ENCODE measurements around the gene ARHGAP8. TPM values are rescaled to one million over a fixed set of nuclear protein-coding genes. Genes with fewer than 3 reads are reported as not detected.
"Not testable (repeated sequence)": the region's sequence is repeated elsewhere in the genome, so short reads cannot be mapped to it uniquely, and the experiment has no call there.

Gene ARHGAP8
- total RNA-seq, 1 donor from 2014 or later = 8.2 TPM

DNA sequence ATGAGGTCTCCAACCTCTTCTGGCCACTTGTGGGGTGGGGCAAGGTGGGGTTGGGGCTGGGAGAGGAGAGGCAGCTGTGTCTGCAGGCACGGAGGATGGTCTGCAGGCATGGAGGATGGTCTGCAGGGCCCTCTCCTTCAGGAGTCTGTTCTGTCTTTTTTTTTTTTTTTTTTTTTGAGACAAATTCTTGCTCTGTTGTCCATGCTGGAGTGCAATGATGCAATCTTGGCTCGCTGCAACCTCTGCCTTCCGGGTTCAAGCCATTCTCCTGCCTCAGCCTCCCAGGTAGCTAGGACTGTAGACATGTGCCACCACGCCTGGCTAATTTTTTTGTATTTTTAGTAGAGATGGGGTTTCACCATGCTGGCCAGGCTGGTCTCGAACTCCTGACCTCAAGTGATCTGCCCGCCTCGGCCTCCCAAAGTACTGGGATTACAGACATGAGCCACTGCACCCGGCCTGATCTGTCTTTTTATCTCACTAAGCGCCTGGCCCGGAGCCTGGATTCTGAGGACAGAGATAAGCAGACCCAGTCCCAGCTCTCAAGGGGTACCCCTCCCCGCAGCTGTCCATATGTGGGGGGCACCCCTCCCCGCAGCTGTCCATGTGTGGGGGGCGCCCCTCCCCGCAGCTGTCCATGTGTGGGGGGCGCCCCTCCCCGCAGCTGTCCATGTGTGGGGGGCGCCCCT lies 47.7 kb downstream of the ARHGAP8 start:
- not testable (repeated sequence) for DNase-seq (ENCODE audit: low spot score)

DNA sequence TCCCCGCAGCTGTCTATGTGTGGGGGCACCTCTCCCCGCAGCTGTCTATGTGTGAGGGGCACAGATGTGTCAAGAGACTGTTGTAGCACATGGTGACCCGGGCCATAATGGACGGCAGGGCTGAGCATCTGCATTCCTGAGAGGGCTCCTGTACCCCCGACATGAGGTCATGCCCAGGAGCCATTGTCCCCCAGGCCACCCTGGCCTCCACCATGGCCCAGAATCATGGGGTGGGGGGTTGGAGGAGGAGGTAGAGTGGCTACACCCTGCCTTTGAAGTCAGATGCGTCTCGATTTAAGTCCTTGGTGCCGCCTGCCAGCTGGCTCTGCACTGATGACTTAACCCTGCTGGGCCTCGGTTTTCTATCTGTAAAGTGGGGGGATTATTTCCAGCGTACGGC lies 49.1 kb downstream of the ARHGAP8 start:
- DNase-seq (ENCODE audit: low spot score) = no peak

DNA sequence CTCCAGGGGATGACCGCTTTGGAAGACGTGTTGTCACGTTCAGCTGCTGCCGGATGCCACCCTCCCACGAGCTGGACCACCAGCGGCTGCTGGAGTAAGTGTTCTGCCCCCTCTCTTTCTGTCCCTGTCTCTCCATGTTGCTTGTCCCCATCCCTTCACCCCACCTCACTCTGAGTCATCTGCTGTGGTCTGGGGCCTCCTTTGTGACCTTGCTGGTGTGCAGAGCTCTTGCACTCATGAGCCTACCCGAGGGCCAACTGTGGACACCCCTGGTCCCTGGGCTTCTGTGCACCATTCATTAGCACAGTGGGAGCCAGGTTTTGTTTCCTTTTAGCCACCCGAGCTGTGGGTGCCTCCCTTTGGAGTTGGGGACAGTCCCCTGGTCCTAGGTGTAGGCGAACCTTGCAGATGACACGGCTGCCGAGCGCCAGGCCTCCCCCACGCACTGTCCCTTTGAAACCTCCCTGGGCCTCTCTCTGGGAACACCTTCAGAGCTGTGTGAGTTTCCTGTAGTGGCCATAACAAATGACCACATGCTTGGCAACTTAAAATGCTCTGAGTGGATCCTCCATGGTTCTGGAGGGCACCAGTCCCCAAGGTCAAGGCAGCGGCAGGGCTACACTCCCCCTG lies 49.8 kb downstream of the ARHGAP8 start:
- no peak for DNase-seq (ENCODE audit: low spot score)

DNA sequence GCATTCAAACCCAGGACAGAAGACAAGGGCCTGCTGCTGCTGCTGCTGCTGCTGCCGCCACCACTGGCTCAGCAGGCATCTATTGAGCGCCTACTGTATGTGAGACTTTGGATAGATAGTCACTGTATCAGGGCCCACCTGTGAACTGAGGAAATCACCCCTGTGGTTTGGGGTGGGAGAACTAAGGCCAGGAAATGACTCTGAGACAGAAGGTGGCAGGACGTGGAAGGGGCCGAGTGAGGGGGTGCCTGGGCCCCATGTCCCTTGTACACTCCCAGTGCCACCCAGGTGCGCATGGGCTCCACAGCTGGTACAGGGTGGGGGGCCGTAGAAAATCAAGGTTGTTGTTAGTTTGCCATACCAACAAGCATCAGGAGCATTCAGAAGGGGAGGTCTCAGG lies 50.6 kb downstream of the ARHGAP8 start:
- no peak for DNase-seq (ENCODE audit: low spot score)

DNA sequence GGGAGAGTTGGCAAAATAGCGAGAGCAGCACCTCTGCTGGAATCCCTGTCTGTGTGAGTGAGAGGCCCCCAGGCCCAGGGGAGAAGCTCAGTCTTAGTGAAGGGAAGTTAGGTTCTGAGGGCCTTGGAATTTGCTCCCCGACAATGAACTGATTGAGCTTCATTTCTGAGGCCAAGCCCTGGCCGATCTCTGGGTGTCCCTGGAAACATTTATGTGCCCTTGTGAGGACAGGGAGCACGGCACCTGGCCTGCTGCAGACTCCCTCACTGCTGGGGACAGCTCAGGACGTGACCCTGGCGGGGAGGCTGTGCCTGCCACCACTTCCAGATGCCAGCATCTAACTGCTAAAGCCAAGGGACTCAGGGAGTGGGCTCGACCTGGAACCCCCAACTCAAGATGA lies 52.0 kb downstream of the ARHGAP8 start:
- no peak for DNase-seq (ENCODE audit: low spot score)

DNA sequence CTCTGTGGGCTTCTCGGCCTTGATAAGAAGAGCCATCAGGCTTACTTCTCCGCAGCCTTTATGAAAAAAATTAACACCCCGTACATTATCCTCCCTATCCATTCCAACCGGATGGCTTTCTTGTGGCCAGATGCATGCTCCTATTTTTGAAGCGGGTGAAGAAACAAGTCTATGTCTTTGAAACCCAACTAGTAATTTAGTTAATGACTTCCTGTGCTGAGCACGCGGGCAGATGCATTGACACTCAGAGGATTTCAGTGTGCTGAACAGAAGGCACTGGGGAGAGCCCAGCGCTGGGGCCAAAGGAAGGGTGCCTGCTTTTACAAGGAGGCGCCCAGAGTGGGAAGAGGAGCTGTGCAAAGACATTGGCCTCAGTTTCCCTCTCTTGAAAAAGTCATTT lies 53.3 kb downstream of the ARHGAP8 start:
- DNase-seq (ENCODE audit: low spot score) = no peak

DNA sequence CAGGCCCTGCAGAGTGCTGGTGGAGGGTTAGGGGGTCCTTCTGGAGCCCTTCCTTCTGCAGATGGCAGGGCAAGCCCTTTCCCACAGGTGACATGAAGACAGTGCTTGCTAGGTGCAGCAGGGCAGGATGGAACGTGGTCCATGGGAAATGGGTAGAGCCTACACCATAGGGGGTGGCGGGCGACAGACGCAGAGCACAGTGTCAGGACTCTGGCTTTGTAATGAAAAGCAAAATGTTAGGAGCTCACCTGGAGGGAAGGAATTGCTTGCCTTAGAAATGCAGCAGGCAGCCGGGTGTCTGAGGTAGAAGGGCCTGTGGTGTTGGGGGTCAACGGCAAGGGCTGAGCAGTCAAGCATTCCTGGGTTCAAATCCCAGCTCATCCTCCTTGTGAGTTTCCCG lies 54.9 kb downstream of the ARHGAP8 start:
- no peak for DNase-seq (ENCODE audit: low spot score)

DNA sequence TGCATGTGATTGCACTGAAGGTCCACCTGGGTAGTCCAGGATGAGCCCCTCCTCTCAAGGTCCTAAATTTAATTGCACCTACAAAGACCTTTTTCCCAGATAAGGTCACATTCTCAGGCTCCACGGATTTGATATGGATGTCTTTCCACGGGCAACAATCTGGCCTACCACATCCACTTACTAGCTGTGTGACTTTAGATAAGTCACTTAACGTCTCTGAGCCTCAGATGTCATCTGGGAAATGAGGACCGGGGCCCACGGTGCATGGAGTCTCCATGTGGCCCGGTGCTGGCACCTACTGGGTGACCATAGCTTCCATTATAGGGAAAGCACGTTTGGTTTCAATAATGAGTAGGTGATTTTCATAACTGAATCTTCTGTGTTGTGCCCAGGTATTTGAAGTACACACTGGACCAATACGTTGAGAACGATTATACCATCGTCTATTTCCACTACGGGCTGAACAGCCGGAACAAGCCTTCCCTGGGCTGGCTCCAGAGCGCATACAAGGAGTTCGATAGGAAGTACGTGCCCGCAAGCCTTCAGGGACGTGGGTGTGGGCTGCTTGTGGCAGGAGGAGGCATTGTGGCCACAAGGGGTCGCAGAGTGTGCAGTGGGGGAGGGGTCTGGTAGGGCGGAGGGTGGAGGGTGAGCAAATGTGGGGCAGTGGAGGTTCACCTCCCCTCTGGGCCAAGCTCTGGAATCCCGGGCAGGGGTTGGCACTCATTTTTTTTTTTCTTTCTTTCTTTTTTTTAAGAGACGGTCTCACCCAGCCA lies 55.7 kb downstream of the ARHGAP8 start:
- no peak for DNase-seq (ENCODE audit: low spot score)

DNA sequence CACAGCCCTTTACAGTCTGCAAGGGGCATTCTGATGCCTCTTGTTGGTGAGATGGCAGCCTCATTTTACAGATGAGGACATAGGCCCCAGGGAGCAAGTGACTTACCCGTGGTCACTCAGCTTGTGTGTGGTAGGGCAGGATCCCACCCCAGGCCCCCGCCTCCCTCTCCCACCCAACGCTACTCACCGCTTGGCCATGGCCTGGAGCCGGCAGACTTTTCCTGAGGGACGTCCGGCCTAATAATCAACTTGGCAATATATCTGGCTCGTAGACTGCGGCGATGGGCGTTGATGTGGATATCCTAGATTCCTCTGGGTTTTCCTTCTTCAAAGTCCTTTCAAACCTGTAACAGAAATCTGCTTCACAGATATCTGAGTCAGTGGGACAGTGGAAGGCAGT lies 57.1 kb downstream of the ARHGAP8 start:
- no peak for DNase-seq (ENCODE audit: low spot score)

- DNase-seq (ENCODE audit: low spot score) = no peak
These were observed 58.8 kb downstream of the ARHGAP8 start for GRCh38 chr22:44811141-44811540.

GRCh38 chr22:44813416-44813815 lies 61.0 kb downstream of the ARHGAP8 start:
- no peak for DNase-seq (ENCODE audit: low spot score)

- DNase-seq (ENCODE audit: low spot score) = no peak
These were observed 62.1 kb downstream of the ARHGAP8 start for GRCh38 chr22:44814266-44815098.

DNA sequence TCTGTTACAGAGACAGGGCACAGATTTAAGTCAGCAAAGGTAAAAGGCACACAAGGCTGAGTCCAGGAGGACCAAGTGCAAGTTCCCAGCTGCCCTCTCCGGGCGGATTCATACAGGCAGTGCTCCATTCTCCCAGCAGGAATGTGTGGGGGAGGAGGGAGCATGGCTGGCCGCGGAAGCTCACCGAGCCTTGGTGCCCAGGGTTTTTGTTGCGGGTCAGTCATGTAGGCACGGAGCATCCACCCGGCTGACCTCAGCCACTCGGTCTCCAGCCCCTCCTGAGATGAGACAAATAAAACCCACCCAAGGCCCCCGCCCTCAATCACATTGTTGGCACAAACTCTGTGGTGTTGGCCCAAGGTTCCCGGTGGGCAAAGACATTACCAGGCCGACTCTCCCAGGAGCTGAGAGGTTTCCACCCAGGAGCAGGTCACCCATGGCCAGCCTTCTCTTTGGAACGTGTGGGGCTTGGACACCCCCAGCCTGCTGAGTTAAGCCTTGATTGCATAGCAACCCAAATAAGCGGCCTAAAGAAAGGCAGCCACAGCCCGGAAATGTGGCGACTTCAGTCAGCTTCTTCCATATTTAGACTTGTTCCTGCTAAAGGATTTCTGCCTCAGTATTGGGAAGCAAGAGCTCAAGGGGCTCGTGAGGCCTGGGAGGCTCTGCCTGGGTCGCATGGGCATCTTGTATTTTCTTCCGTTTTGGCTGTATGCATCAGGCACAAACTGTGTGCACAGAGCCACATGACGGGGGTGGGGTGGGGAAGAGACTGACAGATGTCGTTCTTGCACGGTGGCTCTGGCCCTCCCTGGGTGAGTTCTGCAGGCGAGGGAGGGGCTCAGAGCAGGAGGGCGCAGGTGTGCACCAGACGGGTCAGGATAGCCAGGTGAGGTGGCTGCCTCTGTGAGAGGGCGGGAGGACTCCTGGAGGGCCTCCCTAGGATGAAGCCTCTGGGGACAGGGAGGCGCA lies 63.0 kb downstream of the ARHGAP8 start:
- DNase-seq (ENCODE audit: low spot score) = no peak

DNA sequence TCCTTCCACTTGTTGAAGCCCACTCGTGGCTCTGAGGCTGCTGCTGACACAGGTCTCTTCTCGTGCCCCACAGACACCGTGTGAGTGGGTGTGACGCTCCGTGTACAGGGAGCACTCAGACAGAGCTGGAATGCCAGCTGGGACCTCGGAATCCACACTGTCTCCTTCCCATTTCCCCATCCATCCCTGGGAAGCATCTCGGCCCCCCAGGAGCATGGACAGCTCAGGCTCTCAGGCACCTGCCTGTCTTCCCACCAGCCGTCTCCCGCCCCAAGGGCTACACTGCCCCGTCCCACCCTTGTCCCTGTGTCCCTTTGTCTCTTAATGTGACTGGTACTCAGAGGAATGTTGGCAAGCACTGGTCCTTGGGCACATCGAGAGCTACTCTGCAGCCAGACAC lies 63.8 kb downstream of the ARHGAP8 start:
- DNase-seq (ENCODE audit: low spot score) = no peak

DNA sequence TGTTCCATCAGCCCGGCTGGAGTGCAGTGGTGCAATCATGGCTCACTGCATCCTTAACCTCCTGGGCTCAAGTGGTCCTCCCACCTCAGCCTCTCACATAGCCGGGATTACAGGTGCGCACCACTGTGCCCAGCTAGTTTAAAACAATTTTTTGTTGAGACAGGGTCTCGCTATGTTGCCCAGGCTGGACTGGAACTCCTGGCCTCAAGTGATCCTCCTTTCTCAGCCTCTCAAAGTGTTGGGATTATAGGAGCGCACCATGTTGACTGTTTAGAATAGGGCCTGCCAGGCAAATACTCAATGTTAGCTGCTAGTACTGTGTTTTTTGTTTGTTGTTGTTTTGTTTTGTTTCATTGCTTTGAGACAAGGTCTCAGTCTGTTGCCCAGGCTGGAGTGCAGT lies 66.4 kb downstream of the ARHGAP8 start:
- no peak for DNase-seq (ENCODE audit: low spot score)

GRCh38 chr22:44819966-44820631 lies 67.7 kb downstream of the ARHGAP8 start:
- DNase-seq (ENCODE audit: low spot score) = no peak

GRCh38 chr22:44821741-44822475 lies 69.5 kb downstream of the ARHGAP8 start:
- no peak for DNase-seq (ENCODE audit: low spot score)

DNA sequence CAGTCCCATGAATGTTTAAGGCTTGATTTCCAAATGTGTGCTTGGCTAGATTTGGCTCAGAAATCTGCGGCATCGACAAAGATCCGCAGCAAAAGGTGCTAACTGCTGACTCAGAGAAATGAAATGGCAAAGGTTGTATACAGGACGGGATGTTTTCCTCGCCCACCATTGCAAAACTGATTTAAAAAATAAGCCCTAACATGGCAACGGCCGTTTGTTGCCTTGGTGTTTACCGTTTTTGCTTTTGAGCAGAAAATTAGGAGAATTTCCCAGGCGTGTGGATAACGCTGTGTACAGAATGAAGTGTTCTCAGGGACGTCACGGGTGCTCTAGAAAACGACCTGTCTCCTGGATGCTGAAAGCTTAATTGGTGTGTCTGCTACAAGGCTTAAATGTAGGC lies 70.2 kb downstream of the ARHGAP8 start:
- no peak for DNase-seq (ENCODE audit: low spot score)

DNA sequence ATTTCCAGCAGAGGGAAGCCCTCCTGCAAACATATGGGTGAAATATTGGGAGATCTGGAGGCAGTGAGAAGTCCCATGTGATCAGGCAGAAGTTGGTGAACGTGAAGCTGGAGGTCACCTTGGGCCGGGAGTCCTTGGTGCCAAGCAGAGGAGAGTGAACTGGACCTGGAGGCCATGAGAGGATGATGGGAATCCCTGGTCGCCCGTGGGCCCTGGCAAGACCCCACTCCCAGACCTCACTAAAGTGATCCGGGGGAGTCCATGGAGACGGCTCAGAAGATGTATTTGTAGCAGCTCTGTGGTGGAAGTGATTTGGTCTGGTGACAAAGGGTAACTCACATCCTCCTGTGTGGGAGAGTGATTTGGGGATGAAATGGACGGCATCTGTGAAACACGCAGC lies 71.0 kb downstream of the ARHGAP8 start:
- DNase-seq (ENCODE audit: low spot score) = no peak

Measured in mesenteric fat pad (tissue), 1 donor.